HG02884 (cell line): Measurements from ENCODE around the gene ZNF576.
"Not testable (repeated sequence)": the region's sequence is repeated elsewhere in the genome, so short reads cannot be mapped to it uniquely, and the experiment has no call there.

Experiments
- ATAC-seq: cut with Tn5 transposase; IDR thresholded peaks from one replicate; pipeline ENCODE4 v1.9.1; 2021; ENCODE audit warnings: mild to moderate bottlenecking, moderate library complexity; ENCODE audit not compliant: unreplicated experiment

ZNF576 gene

GRCh38 chr19:43623889-43624670 lies 27.7 kb downstream of the ZNF576 start:
- no peak for ATAC-seq

- no peak for ATAC-seq
These were observed 28.5 kb downstream of the ZNF576 start for GRCh38 chr19:43624933-43625332.

GRCh38 chr19:43625918-43626579 lies 29.7 kb downstream of the ZNF576 start:
- ATAC-seq, result no peak

GRCh38 chr19:43626838-43627237 lies 30.4 kb downstream of the ZNF576 start:
- no peak for ATAC-seq

GRCh38 chr19:43628646-43629326 lies 32.4 kb downstream of the ZNF576 start:
- no peak for ATAC-seq

GRCh38 chr19:43631491-43631890 lies 35.1 kb downstream of the ZNF576 start:
- no peak for ATAC-seq

GRCh38 chr19:43633520-43633919 lies 37.1 kb downstream of the ZNF576 start:
- no peak for ATAC-seq

- ATAC-seq, result no peak
These were observed 37.7 kb downstream of the ZNF576 start for GRCh38 chr19:43634068-43634467.

- no peak for ATAC-seq
These were observed 38.1 kb downstream of the ZNF576 start for GRCh38 chr19:43634506-43634871.

- no peak for ATAC-seq
These were observed 38.6 kb downstream of the ZNF576 start for GRCh38 chr19:43634872-43635560.

GRCh38 chr19:43635561-43635940 lies 39.2 kb downstream of the ZNF576 start:
- ATAC-seq, result not testable (repeated sequence)

GRCh38 chr19:43636121-43636683 lies 39.8 kb downstream of the ZNF576 start:
- ATAC-seq, result no peak

GRCh38 chr19:43638214-43638994 lies 42.0 kb downstream of the ZNF576 start:
- ATAC-seq, result no peak

GRCh38 chr19:43638995-43639518 lies 42.7 kb downstream of the ZNF576 start:
- ATAC-seq, result no peak

- no peak for ATAC-seq
These were observed 43.4 kb downstream of the ZNF576 start, which contains the start of gene CADM4 for GRCh38 chr19:43639519-43640423. CADM4 (minus strand) TSS chr19:43639850; CDS start chr19:43639790, 60 bp downstream.

- ATAC-seq, result no peak
These were observed 44.0 kb downstream of the ZNF576 start for GRCh38 chr19:43640424-43640757.

GRCh38 chr19:43641333-43641732 lies 44.9 kb downstream of the ZNF576 start:
- ATAC-seq, result no peak

GRCh38 chr19:43642531-43642930 lies 46.1 kb downstream of the ZNF576 start:
- ATAC-seq, result no peak

- ATAC-seq, result no peak
These were observed 46.9 kb downstream of the ZNF576 start for GRCh38 chr19:43643326-43643725.
